K562 (cell line): Measurements from ENCODE around the gene UCHL5. TPM values are rescaled to one million over a fixed set of nuclear protein-coding genes. Genes with fewer than 3 reads are reported as not detected.

Source experiments
- ATAC-seq: fragments of 200-7000 bp; cut with Tn5 transposase; 3 replicates; pipeline ENCODE4 v1.9.1; 2020; ENCODE audit warnings: moderate library complexity
- BruUV-seq: library from RNA; stranded (reverse); fragments of 400-500 nt; replicated peaks from 2 replicates; lab custom pipeline; 2021; lab: Mats Ljungman, UMichigan
- CTCF ChIA-PET: fragments of 300-600 bp; formaldehyde crosslinking; extraction: SDS; loops from one replicate; lab custom pipeline; 2021; ENCODE audit warnings: low intra/inter-chr PET ratio; lab: Yijun Ruan, JAX
- POLR2A ChIA-PET: fragments of 300-600, 350-650 bp; sonication (Branson Sonifier 250); formaldehyde crosslinking; extraction: SDS; loops from one replicate; lab custom pipeline; 2021; ENCODE audit warnings: antibody characterized with exemption, inconsistent platforms; lab: Yijun Ruan, JAX
- DNase-seq, 4 experiments: peaks; one replicate each; pipeline versions ENCODE4 v3.0.0 to v3.0.0-alpha.2; 2011 to 2018; ENCODE audit warnings: low spot score in 3 of 4, mixed read lengths in 3 of 4; ENCODE audit errors: extremely low read depth in 1 of 4
- FAIRE-seq: peaks from 2 replicates; lab custom pipeline; 2011; peaks lifted over from hg19 to GRCh38; lab: Jason Lieb, UNC
- H2AFZ ChIP-seq: 2 replicates; pipeline ENCODE4 v1.6.0; 2011; ENCODE audit warnings: low read depth, low read length, control low read depth, inconsistent platforms
- H3K27ac ChIP-seq: fragments of 200-600 bp; 3 replicates; pipeline ENCODE4 v1.8.0; 2011; ENCODE audit warnings: low read depth, mild to moderate bottlenecking, control low read depth, inconsistent platforms, low read length, moderate library complexity, mixed read lengths; ENCODE audit errors: extremely low read depth
- H3K27me3 ChIP-seq, 2 experiments: fragments of 300-600 bp in 1 of 2; 2 replicates in 1 of 2; 3 replicates in 1 of 2; pipeline versions ENCODE4 v1.6.0 to v1.8.0; 2011; ENCODE audit warnings: inconsistent platforms in 2 of 2, low read length in 2 of 2, mild to moderate bottlenecking in 1 of 2, mixed read lengths in 1 of 2, moderate library complexity in 1 of 2; ENCODE audit not compliant: control insufficient read depth in 2 of 2, insufficient read depth in 2 of 2
- H3K36me3 ChIP-seq: fragments of 300-600 bp; 3 replicates; pipeline ENCODE4 v1.8.0; 2011; ENCODE audit warnings: mild to moderate bottlenecking, low read length, inconsistent platforms; ENCODE audit not compliant: control insufficient read depth, insufficient read depth
- H3K4me1 ChIP-seq, 2 experiments: fragments of 200-600 bp in 1 of 2; replicated peaks in 1 of 2; 2 replicates in 1 of 2; 3 replicates in 1 of 2; pipeline versions ENCODE4 v1.5.1 to v1.8.0; 2011; ENCODE audit warnings: inconsistent platforms in 2 of 2, low read length in 2 of 2, mild to moderate bottlenecking in 1 of 2, mixed read lengths in 1 of 2, moderate library complexity in 1 of 2; ENCODE audit not compliant: control insufficient read depth in 2 of 2, insufficient read depth in 2 of 2
- H3K4me2 ChIP-seq: 2 replicates; pipeline ENCODE4 v1.6.1; 2011; ENCODE audit warnings: low read length, control low read depth, inconsistent platforms, mixed read lengths; ENCODE audit not compliant: insufficient read depth
- H3K4me3 ChIP-seq: fragments of 200-600 bp; sonication (generic), shearing (Covaris generic); 2 replicates; pipeline ENCODE4 v1.5.1; 2016; ENCODE audit warnings: control low read depth, inconsistent platforms
- H3K79me2 ChIP-seq: fragments of 200-600 bp; 3 replicates; pipeline ENCODE4 v1.8.0; 2011; ENCODE audit warnings: low read length, inconsistent platforms; ENCODE audit not compliant: control insufficient read depth, insufficient read depth
- H3K9ac ChIP-seq, 2 experiments: 2 replicates each; pipeline versions ENCODE4 v1.6.0 to v1.6.1; 2011; ENCODE audit warnings: low read depth in 2 of 2, low read length in 2 of 2, control low read depth in 1 of 2, inconsistent platforms in 1 of 2, mild to moderate bottlenecking in 1 of 2, mixed read lengths in 1 of 2; ENCODE audit not compliant: insufficient read depth in 1 of 2
- H3K9me1 ChIP-seq: one replicate; pipeline ENCODE4 v1.6.0; 2011; ENCODE audit warnings: inconsistent platforms, mild to moderate bottlenecking, low read length, moderate library complexity; ENCODE audit not compliant: control insufficient read depth, insufficient read depth
- H3K9me3 ChIP-seq: replicated peaks from 2 replicates; pipeline ENCODE4 v1.5.1; 2011; ENCODE audit warnings: low read depth, low read length, inconsistent platforms; ENCODE audit not compliant: control insufficient read depth, insufficient read depth
- H4K20me1 ChIP-seq: replicated peaks from 2 replicates; pipeline ENCODE4 v1.6.1; 2011; ENCODE audit warnings: low read length, inconsistent platforms, mixed read lengths; ENCODE audit not compliant: control insufficient read depth, insufficient read depth
- CAMTA2 ChIP-seq: fragments of 250-450 bp; sonication (Bioruptor Pico); conservative IDR thresholded peaks from 2 replicates; pipeline ENCODE4 v1.5.1; 2022
- CCAR2 ChIP-seq: fragments of 200-400 bp; formaldehyde crosslinking; IDR thresholded peaks from 2 replicates; pipeline ENCODE4 v1.6.1; 2017; ENCODE audit warnings: mild to moderate bottlenecking, low read depth, low read length
- DACH1 ChIP-seq: fragments of 450-650 bp; IDR thresholded peaks from 2 replicates; pipeline ENCODE4 v1.6.1; 2018; ENCODE audit not compliant: partially characterized antibody
- DPF2 ChIP-seq: fragments of 450-650 bp; IDR thresholded peaks from 2 replicates; pipeline ENCODE4 v1.6.1; 2016
- ILK ChIP-seq: fragments of 450-650 bp; IDR thresholded peaks from 2 replicates; pipeline ENCODE4 v1.6.1; 2016; ENCODE audit warnings: missing genetic modification characterization, low read depth, mild to moderate bottlenecking, missing compliant biosample characterization, moderate library complexity, borderline replicate concordance
- MCM3 ChIP-seq: fragments of 450-650 bp; IDR thresholded peaks from 2 replicates; pipeline ENCODE4 v1.6.1; 2016
- NCOA2 ChIP-seq, 2 experiments: fragments of 450-650 bp; IDR thresholded peaks; 2 replicates each; pipeline ENCODE4 v1.6.1; 2018; ENCODE audit warnings: mild to moderate bottlenecking in 2 of 2, moderate library complexity in 1 of 2; ENCODE audit not compliant: partially characterized antibody in 2 of 2
- NFRKB ChIP-seq: fragments of 450-650 bp; IDR thresholded peaks from 2 replicates; pipeline ENCODE4 v1.6.1; 2016; ENCODE audit warnings: low read depth
- RFX7 ChIP-seq: fragments of 250-450 bp; sonication (Bioruptor Pico); IDR thresholded peaks from 2 replicates; pipeline ENCODE4 v1.5.1; 2021; ENCODE audit warnings: mild to moderate bottlenecking
- SRSF1 ChIP-seq: fragments of 200-400 bp; formaldehyde crosslinking; IDR thresholded peaks from 2 replicates; pipeline ENCODE4 v1.6.1; 2017; ENCODE audit warnings: mild to moderate bottlenecking, low read depth, low read length, moderate library complexity
- TCFL5 ChIP-seq: fragments of 250-450 bp; sonication (Bioruptor Pico); conservative IDR thresholded peaks from 2 replicates; pipeline ENCODE4 v1.6.1; 2021; ENCODE audit warnings: mild to moderate bottlenecking, moderate library complexity, matching md5 sums
- ZFX ChIP-seq: sonication (generic); formaldehyde crosslinking; IDR thresholded peaks from 2 replicates; pipeline ENCODE4 v1.8.0; 2022; ENCODE audit warnings: mild to moderate bottlenecking, missing genetic modification reagents, moderate library complexity
- ZKSCAN3 ChIP-seq: fragments of 250-450 bp; sonication (Bioruptor Pico); IDR thresholded peaks from 2 replicates; pipeline ENCODE4 v1.4.0; 2020
- ZNF253 ChIP-seq: fragments of 250-450 bp; sonication (Bioruptor Pico); conservative IDR thresholded peaks from 2 replicates; pipeline ENCODE4 v1.6.1; 2021; ENCODE audit warnings: mild to moderate bottlenecking
- ZNF668 ChIP-seq: fragments of 250-450 bp; sonication (Bioruptor Pico); IDR thresholded peaks from 2 replicates; pipeline ENCODE4 v1.8.0; 2022; ENCODE audit warnings: mild to moderate bottlenecking, inconsistent platforms
- in situ Hi-C: fragments of 300-500 bp; cut with MboI; formaldehyde crosslinking; loops from 4 replicates; pipeline ENCODE4 v1.15.0; 2018; ENCODE audit warnings: inconsistent platforms, mixed read lengths
- intact Hi-C: fragments of 100-400 bp; cut with micrococcal nuclease; formaldehyde crosslinking; loops from 2 replicates; pipeline ENCODE4 v1.14.2; 2022
- polyA plus RNA-seq, 8 experiments: library from polyadenylated mRNA; depleted of rRNA in 4 of 8; stranded (reverse) in 5 of 8; unstranded in 3 of 8; fragments of >200 nt; fragmentation: Nextera tagmentation in 2 of 8; fragmentation: Illumina TruSeq in 1 of 8; extraction: Ambion mirVana in 2 of 8; extraction: Trizol in 1 of 8; gene quantifications; 2 replicates each; pipeline versions ENCODE4 v1.2.1 to v1.2.3, GENCODE V29; 2011 to 2014; ENCODE audit warnings: inconsistent platforms in 1 of 8, missing spikeins in 1 of 8
- total RNA-seq, 7 experiments: library from RNA; depleted of rRNA in 6 of 7; stranded (reverse); fragments of >200 nt in 6 of 7; fragmentation: Illumina TruSeq in 2 of 7; extraction: Trizol in 2 of 7; gene quantifications; 2 replicates each; pipeline versions ENCODE4 v1.2.1 to v1.2.3, GENCODE V29; 2011 to 2021; ENCODE audit warnings: low replicate concordance in 1 of 7
- TF ChIP-seq, protein P1 (sequence below): sonication (generic); formaldehyde crosslinking; IDR thresholded peaks from 2 replicates; pipeline ENCODE4 v1.8.1; 2023; ENCODE audit warnings: mild to moderate bottlenecking, missing genetic modification reagents
- TF ChIP-seq, protein P2 (sequence below): sonication (generic); formaldehyde crosslinking; IDR thresholded peaks from 2 replicates; pipeline ENCODE4 v1.8.0; 2022; ENCODE audit warnings: missing genetic modification reagents, mild to moderate bottlenecking, borderline replicate concordance
- TF ChIP-seq, protein P3 (sequence below): fragments of 250-450 bp; sonication (Bioruptor Pico); IDR thresholded peaks from 2 replicates; pipeline ENCODE4 v1.5.0; 2021; ENCODE audit warnings: mild to moderate bottlenecking, borderline replicate concordance
- TF ChIP-seq, protein P4 (sequence below): fragments of 250-450 bp; sonication (Bioruptor Pico); IDR thresholded peaks from 2 replicates; pipeline ENCODE4 v1.5.0; 2021

UCHL5 gene
- total and polyA plus RNA-seq, 9 of the 15 experiments (the other 6 are each of a cell fraction or from before 2014, with no cell fraction given): 61.0 to 206 (median 122) TPM

DNA sequence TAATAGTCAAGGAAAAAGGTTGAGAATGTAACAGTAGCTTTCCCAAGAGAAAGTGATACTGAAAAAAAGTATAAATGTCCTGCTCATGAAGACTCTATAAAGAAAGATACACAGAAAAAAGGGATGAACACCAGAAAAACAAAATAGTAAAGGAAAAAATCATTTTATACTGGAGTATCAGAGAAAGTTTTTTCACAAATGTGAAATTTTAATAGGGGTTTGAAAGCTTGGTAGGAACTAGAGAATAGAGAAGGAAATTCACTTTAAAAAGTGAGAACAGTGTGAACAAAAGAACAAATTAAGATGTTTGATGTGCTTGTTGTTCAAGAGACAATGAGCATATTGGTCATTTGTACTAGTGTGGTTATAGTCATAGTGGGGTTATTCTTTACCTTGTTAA lies 25.6 kb downstream of the UCHL5 start:
- H3K4me2 ChIP-seq: no peak overlapping the region
- intact Hi-C loops (loop anchor here (5.0 kb wide), 1 partner anchor 556 kb away; no protein-coding TSS in a partner anchor), in situ Hi-C loops (no loop called here)
- ATAC-seq: no peak
- H2AFZ ChIP-seq: no peak overlapping the region
- H3K4me3 ChIP-seq: no peak overlapping the region
- H4K20me1 ChIP-seq: no peaks in the 10 kb centered on the region
- no peaks in the 10 kb centered on the region for H3K9me1 ChIP-seq
- peaks cover 92% of the 10 kb centered on the region for H3K79me2 ChIP-seq
- no peak overlapping the region for H3K9ac ChIP-seq
- no peak for FAIRE-seq
- ChIA-PET POLR2A (interaction anchor here (0.6 to 1.0 kb wide), 2 partner anchors 25 to 89 kb away, joined by 3 read pairs; partner anchors contain the start of gene UCHL5), CTCF (no interaction called here)
- peaks cover 53% of the 10 kb centered on the region for H3K36me3 ChIP-seq
- H3K27ac ChIP-seq: no peak overlapping the region
- H3K4me1 ChIP-seq: no peaks in the 10 kb centered on the region; a peak in 1 of 5 replicates
- no TSS peak for BruUV-seq
- no peak for DNase-seq
- no peaks in the 10 kb centered on the region for H3K9me3 ChIP-seq
- no peaks in the 10 kb centered on the region for H3K27me3 ChIP-seq
- TF ChIP-seq ZKSCAN3 (CRISPR knock-in tag): no peak
- no peak for TF ChIP-seq RFX7
- TF ChIP-seq, protein P1, sequence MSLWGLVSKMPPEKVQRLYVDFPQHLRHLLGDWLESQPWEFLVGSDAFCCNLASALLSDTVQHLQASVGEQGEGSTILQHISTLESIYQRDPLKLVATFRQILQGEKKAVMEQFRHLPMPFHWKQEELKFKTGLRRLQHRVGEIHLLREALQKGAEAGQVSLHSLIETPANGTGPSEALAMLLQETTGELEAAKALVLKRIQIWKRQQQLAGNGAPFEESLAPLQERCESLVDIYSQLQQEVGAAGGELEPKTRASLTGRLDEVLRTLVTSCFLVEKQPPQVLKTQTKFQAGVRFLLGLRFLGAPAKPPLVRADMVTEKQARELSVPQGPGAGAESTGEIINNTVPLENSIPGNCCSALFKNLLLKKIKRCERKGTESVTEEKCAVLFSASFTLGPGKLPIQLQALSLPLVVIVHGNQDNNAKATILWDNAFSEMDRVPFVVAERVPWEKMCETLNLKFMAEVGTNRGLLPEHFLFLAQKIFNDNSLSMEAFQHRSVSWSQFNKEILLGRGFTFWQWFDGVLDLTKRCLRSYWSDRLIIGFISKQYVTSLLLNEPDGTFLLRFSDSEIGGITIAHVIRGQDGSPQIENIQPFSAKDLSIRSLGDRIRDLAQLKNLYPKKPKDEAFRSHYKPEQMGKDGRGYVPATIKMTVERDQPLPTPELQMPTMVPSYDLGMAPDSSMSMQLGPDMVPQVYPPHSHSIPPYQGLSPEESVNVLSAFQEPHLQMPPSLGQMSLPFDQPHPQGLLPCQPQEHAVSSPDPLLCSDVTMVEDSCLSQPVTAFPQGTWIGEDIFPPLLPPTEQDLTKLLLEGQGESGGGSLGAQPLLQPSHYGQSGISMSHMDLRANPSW (CRISPR knock-in tag): no peak
- TF ChIP-seq, protein P2, sequence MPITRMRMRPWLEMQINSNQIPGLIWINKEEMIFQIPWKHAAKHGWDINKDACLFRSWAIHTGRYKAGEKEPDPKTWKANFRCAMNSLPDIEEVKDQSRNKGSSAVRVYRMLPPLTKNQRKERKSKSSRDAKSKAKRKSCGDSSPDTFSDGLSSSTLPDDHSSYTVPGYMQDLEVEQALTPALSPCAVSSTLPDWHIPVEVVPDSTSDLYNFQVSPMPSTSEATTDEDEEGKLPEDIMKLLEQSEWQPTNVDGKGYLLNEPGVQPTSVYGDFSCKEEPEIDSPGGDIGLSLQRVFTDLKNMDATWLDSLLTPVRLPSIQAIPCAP: no peak
- no peak for TF ChIP-seq ILK (tag)
- TF ChIP-seq NFRKB: no peak
- TF ChIP-seq, protein P3, sequence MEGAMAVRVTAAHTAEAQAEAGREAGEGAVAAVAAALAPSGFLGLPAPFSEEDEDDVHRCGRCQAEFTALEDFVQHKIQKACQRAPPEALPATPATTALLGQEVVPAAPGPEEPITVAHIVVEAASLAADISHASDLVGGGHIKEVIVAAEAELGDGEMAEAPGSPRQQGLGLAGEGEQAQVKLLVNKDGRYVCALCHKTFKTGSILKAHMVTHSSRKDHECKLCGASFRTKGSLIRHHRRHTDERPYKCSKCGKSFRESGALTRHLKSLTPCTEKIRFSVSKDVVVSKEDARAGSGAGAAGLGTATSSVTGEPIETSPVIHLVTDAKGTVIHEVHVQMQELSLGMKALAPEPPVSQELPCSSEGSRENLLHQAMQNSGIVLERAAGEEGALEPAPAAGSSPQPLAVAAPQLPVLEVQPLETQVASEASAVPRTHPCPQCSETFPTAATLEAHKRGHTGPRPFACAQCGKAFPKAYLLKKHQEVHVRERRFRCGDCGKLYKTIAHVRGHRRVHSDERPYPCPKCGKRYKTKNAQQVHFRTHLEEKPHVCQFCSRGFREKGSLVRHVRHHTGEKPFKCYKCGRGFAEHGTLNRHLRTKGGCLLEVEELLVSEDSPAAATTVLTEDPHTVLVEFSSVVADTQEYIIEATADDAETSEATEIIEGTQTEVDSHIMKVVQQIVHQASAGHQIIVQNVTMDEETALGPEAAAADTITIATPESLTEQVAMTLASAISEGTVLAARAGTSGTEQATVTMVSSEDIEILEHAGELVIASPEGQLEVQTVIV (CRISPR knock-in tag): no peak
- TF ChIP-seq SRSF1: no peak
- no peak for TF ChIP-seq NCOA2 (IDR thresholded peaks at IDR 0.05; ENCODE audit: partially characterized antibody in 2 of 2)
- TF ChIP-seq ZNF668 (CRISPR knock-in tag): no peak
- no peak for TF ChIP-seq DACH1
- no peak for TF ChIP-seq ZFX (CRISPR knock-in tag)
- TF ChIP-seq MCM3: no peak
- no peak for TF ChIP-seq CAMTA2 (CRISPR knock-in tag)
- TF ChIP-seq, protein P4, sequence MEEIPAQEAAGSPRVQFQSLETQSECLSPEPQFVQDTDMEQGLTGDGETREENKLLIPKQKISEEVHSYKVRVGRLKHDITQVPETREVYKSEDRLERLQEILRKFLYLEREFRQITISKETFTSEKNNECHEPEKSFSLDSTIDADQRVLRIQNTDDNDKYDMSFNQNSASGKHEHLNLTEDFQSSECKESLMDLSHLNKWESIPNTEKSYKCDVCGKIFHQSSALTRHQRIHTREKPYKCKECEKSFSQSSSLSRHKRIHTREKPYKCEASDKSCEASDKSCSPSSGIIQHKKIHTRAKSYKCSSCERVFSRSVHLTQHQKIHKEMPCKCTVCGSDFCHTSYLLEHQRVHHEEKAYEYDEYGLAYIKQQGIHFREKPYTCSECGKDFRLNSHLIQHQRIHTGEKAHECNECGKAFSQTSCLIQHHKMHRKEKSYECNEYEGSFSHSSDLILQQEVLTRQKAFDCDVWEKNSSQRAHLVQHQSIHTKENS (CRISPR knock-in tag): no peak
- TF ChIP-seq DPF2: no peak
- no peak for TF ChIP-seq TCFL5 (CRISPR knock-in tag)
- no peak for TF ChIP-seq ZNF253 (CRISPR knock-in tag)
- TF ChIP-seq CCAR2: no peak
